ENCODE measurements around the gene WDR87.
"Not testable (repeated sequence)": the region's sequence is repeated elsewhere in the genome, so short reads cannot be mapped to it uniquely, and the experiment has no call there.

The WDR87 gene

DNA sequence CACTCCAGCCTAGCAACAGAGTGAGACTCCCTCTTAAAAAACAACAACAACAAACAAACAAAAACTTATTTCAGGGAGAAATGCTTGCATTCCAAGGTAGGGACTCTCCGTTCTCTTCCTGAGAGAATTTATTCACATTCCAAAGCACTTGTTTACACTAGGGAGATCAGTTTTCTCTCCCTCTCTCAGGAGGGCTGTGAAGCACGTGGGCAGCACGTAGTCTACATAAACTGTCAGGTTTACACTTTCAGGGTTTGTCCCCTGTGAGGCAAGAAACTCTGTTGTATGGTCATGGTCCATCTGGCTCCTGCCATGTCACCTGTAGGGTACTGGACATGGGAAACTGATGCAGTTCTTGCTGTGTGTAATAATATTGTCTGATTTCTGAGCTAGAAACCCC is 31.6 kb downstream of the WDR87 start:
- H3K4me3 ChIP-seq (ENCODE audit: low read depth, low read length): no peak overlapping the region
- in situ Hi-C loops (cut with HindIII; ENCODE audit: low sequenced_read_pairs): no loop called here
- TF ChIP-seq, protein P1, sequence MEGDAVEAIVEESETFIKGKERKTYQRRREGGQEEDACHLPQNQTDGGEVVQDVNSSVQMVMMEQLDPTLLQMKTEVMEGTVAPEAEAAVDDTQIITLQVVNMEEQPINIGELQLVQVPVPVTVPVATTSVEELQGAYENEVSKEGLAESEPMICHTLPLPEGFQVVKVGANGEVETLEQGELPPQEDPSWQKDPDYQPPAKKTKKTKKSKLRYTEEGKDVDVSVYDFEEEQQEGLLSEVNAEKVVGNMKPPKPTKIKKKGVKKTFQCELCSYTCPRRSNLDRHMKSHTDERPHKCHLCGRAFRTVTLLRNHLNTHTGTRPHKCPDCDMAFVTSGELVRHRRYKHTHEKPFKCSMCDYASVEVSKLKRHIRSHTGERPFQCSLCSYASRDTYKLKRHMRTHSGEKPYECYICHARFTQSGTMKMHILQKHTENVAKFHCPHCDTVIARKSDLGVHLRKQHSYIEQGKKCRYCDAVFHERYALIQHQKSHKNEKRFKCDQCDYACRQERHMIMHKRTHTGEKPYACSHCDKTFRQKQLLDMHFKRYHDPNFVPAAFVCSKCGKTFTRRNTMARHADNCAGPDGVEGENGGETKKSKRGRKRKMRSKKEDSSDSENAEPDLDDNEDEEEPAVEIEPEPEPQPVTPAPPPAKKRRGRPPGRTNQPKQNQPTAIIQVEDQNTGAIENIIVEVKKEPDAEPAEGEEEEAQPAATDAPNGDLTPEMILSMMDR (IDR thresholded peaks at IDR 0.05; ENCODE audit: low read depth, low read length, missing control alignments): no peak
- no peak for DNase-seq (ENCODE audit: low read depth)

DNA sequence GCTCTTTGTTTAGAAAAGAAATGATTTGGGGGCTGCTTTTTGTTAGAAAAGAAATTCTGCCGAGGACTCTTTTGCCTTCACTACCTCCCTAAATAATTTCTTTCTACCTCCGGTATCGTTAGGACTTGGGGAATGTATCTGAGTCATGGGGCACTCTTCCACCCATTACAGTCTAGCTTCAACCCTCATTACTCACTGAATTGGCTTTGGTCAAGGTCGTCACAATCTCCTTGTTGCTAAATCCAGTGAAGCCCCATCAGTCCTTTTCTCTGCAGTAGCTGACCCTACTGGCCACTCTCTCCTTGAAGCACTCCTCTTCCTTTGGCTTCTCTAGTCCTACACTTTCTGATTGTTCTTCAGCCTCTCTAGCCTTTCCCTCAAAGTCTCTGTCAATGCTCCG is 34.0 kb downstream of the WDR87 start:
- TF ChIP-seq, protein P1 (IDR thresholded peaks at IDR 0.05; ENCODE audit: low read depth, low read length, missing control alignments): no peak
- no peak overlapping the region for H3K4me3 ChIP-seq (ENCODE audit: low read depth, low read length)
- in situ Hi-C loops (cut with HindIII; ENCODE audit: low sequenced_read_pairs): no loop called here
- DNase-seq (ENCODE audit: low read depth): no peak

DNA sequence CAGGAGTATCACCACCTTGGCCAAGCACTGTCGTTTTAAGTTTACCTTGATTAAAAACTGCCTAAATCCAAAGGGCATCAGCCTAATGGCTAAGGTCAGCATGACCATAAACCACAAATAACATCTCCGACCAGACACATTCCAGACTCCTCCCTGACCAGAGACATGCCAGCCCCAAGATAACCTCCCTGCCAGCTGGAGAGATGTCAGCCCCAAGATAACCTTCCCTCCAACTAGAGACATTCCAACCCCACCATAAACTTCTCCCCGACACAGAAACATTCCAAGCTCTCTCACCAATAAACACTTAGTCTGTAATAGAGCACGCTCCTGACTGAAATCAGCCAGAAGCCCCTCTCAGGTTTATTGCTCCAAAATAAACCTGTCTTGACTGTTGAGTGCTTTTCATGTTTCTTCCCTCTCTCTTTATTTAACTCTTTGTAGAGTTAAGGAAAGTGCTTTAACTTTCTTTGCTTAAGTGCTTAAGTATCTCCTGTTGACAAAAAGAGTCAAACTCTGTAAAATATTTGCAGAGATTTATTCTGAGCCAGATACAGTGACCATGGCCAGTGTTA is 36.5 kb downstream of the WDR87 start:
- no peak overlapping the region for H3K4me3 ChIP-seq (ENCODE audit: low read depth, low read length)
- TF ChIP-seq, protein P1 (IDR thresholded peaks at IDR 0.05; ENCODE audit: low read depth, low read length, missing control alignments): no peak
- in situ Hi-C loops (cut with HindIII; ENCODE audit: low sequenced_read_pairs): no loop called here
- DNase-seq (ENCODE audit: low read depth): no peak

DNA sequence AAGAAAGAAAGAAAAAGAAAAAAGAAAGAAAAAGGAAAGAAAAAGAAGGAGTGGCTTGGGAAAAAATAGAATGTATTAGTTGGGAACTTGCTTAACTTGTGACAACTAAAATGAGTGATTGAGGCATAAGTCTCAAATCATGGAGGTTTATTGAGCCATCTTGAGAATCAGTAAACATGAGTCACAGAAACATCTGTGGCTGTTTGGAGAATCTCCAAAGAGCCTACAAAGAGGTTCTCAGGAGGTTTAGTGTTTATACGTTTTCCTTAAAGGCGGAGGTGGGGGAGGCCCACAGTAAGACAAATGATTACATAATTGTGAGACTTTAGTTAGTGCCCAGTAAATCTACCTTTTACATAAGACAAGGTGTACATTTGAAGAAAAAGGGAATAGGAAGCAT is 38.6 kb downstream of the WDR87 start:
- DNase-seq (ENCODE audit: low read depth): no peak
- in situ Hi-C loops (cut with HindIII; ENCODE audit: low sequenced_read_pairs): no loop called here
- TF ChIP-seq, protein P1 (IDR thresholded peaks at IDR 0.05; ENCODE audit: low read depth, low read length, missing control alignments): no peak
- H3K4me3 ChIP-seq (ENCODE audit: low read depth, low read length): no peak overlapping the region

DNA sequence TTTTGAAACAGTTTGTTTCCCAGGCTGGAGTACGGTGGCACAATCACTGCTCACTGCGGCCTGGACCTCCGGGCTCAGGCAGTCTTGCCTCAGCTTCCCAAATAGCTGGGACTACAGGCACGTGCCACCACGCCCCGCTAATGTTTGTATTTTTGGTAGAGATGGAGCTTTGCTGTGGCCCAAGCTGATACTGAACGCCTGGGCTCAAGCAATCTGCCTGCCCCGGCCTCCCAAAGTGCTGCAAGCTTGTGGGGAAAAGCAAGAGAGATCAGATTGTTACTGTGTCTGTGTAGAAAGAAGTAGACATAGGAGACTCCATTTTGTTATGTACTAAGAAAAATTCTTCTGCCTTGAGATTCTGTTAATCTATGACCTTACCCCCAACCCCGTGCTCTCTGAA is 40.5 kb downstream of the WDR87 start:
- DNase-seq (ENCODE audit: low read depth); in situ Hi-C loops (cut with HindIII; ENCODE audit: low sequenced_read_pairs); H3K4me3 ChIP-seq (ENCODE audit: low read depth, low read length): not testable (repeated sequence)

DNA sequence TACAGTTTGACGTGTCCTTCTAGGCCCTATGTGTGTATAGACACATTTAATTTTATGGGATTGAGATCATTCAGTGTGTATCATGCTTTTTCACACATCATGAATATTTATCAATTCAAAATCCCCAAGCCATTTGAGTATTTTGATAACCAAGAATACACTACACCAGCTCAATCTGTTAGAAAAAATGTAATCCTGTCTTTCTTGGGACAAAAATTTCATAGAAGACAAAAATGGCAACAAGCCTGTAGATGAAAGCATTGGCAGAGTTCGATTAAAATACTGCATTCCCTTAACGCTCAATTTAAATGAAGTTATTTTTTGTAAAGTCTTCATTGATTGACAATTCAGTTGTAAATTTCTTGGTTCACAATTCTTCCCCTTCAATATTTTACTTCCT is 41.9 kb downstream of the WDR87 start:
- in situ Hi-C loops (cut with HindIII; ENCODE audit: low sequenced_read_pairs): no loop called here
- DNase-seq (ENCODE audit: low read depth): no peak
- no peak overlapping the region for H3K4me3 ChIP-seq (ENCODE audit: low read depth, low read length)
- TF ChIP-seq, protein P1 (IDR thresholded peaks at IDR 0.05; ENCODE audit: low read depth, low read length, missing control alignments): no peak

DNA sequence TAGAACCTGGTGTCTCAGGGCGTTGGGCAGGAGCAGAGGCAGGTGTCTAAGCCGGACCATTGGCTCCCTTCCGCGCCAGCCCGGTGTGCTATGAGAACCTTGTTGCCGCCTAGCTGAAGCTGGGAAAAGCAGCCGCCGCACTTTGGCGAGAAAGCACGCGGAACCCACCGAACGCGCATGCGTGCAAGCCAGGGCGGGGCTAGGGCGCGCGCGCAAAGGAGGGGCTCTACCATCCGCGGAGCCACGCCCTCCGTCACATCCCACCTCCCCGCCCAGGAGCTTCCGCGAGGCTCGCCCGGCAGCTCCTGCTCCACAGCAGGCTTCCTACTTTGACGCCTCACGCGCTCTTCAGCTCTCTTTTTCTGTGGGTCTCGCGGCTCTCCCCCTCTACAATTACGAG is 51.3 kb downstream of the WDR87 start:
- no peak for DNase-seq (ENCODE audit: low read depth)
- TF ChIP-seq, protein P1 (IDR thresholded peaks at IDR 0.05; ENCODE audit: low read depth, low read length, missing control alignments): no peak
- H3K4me3 ChIP-seq (ENCODE audit: low read depth, low read length): no peak overlapping the region
- in situ Hi-C loops (cut with HindIII; ENCODE audit: low sequenced_read_pairs): no loop called here
